Cardiac septum (tissue), 1 donor: ENCODE measurements around the gene TULP4. TPM values are rescaled to one million over a fixed set of nuclear protein-coding genes. Genes with fewer than 3 reads are reported as not detected.
"Not testable (repeated sequence)": the region's sequence is repeated elsewhere in the genome, so short reads cannot be mapped to it uniquely, and the experiment has no call there.

Experiments
- DNase-seq: peaks from one replicate; pipeline ENCODE4 v3.0.0-alpha.2; 2020; ENCODE audit warnings: low spot score
- intact Hi-C: fragments of 100-400 bp; cut with DNase I; formaldehyde crosslinking; loops from one replicate; pipeline ENCODE4 v1.14.0; 2022
- total RNA-seq: library from RNA; stranded (reverse); fragmentation: NEBNext Ultra II Directional; extraction: Animal tissue kit (Norgen Biotek cat#: 25700); gene quantifications from one replicate; pipeline ENCODE4 v1.2.1, GENCODE V29; 2021
- donor health status: DM: no; HTN: no; CAD: no.

The TULP4 gene
- total RNA-seq, 1 donor from 2014 or later: 98.3 TPM

- DNase-seq, intact Hi-C loops: not testable (repeated sequence)
Measured at GRCh38 chr6:158349505-158350275, 37.4 kb downstream of the TULP4 start.

GRCh38 chr6:158350731-158351130 is 38.5 kb downstream of the TULP4 start:
- DNase-seq, intact Hi-C loops: not testable (repeated sequence)

GRCh38 chr6:158353883-158354877 is 41.9 kb downstream of the TULP4 start:
- intact Hi-C loops: no loop called here
- no peak for DNase-seq

GRCh38 chr6:158356586-158357546 is 44.6 kb downstream of the TULP4 start:
- intact Hi-C loops: no loop called here
- no peak for DNase-seq

GRCh38 chr6:158357570-158358216 is 45.4 kb downstream of the TULP4 start:
- no peak for DNase-seq
- intact Hi-C loops: no loop called here

- intact Hi-C loops: no loop called here
- DNase-seq: no peak
Measured at GRCh38 chr6:158358450-158359077, 46.3 kb downstream of the TULP4 start.

- no peak for DNase-seq
- intact Hi-C loops: no loop called here
Measured at GRCh38 chr6:158361068-158361467, 48.8 kb downstream of the TULP4 start.

- no peak for DNase-seq
- intact Hi-C loops: no loop called here
Measured at GRCh38 chr6:158361961-158362669, 49.9 kb downstream of the TULP4 start.

GRCh38 chr6:158366363-158366762 is 54.1 kb downstream of the TULP4 start:
- intact Hi-C loops: no loop called here
- DNase-seq: no peak

- DNase-seq: no peak
Measured at GRCh38 chr6:158367816-158368215, 55.6 kb downstream of the TULP4 start.

GRCh38 chr6:158369241-158369640 is 57.0 kb downstream of the TULP4 start:
- intact Hi-C loops: no loop called here
- DNase-seq: no peak

More at GRCh38 chr6:158367816-158368215, 55.6 kb downstream of the TULP4 start:
- intact Hi-C loops: no loop called here

- intact Hi-C loops: no loop called here
Measured at GRCh38 chr6:158370805-158371204, 58.5 kb downstream of the TULP4 start.

GRCh38 chr6:158371261-158371660 is 59.0 kb downstream of the TULP4 start:
- no peak for DNase-seq
- intact Hi-C loops: no loop called here

More at GRCh38 chr6:158370805-158371204, 58.5 kb downstream of the TULP4 start:
- no peak for DNase-seq

- intact Hi-C loops: no loop called here
- DNase-seq: no peak
Measured at GRCh38 chr6:158372574-158372973, 60.3 kb downstream of the TULP4 start.

- DNase-seq: no peak
- intact Hi-C loops: no loop called here
Measured at GRCh38 chr6:158373214-158373613, 60.9 kb downstream of the TULP4 start.

- no peak for DNase-seq
- intact Hi-C loops: no loop called here
Measured at GRCh38 chr6:158374020-158374419, 61.8 kb downstream of the TULP4 start.

- intact Hi-C loops: no loop called here
- no peak for DNase-seq
Measured at GRCh38 chr6:158376631-158377081, 64.4 kb downstream of the TULP4 start.

GRCh38 chr6:158377860-158378259 is 65.6 kb downstream of the TULP4 start:
- intact Hi-C loops: no loop called here
- no peak for DNase-seq
